ENCODE results near the gene KLHL17.
"Not testable (repeated sequence)": the region's sequence is repeated elsewhere in the genome, so short reads cannot be mapped to it uniquely, and the experiment has no call there.

Gene KLHL17

GRCh38 chr1:970242-970972 is 10.0 kb downstream of the KLHL17 start:
- DNase-seq = no peak

DNA sequence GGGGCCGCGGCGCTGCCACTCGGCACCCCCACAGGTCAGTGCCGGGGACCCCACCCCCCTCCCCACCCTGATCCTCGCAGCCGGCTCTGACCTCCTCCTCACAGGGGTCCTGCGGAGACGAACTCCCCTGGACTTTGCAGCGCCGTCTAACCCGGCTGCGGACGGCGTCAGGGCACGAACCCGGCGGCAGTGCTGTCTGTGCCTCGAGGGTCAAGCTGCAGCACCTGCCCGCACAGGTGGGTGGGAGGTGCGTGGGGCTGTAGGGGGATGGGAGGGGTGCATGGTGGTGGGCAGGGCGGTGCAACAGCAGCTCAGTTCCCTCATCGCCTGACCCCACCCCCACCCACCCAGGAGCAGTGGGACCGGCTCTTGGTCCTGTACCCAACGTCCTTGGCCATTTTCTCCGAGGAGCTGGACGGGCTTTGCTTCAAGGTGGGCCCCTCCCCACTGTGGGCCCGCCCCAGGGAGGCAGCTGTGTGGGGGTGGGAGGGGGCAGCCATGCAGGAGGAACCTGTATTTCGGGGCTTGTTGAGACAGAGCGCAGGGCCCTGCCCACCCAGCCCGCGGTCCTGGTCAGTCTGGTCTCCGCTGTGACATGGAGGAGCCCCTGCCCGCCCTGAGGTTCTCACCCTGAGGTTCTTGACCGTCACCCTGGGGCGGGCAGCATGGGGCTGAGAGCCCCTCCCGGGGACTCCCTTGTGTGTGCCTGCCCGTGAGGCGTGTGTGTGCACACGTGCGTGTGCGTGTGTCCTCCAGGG is 10.8 kb downstream of the KLHL17 start:
- no peak for DNase-seq

GRCh38 chr1:971751-972506 is 11.5 kb downstream of the KLHL17 start:
- no peak for DNase-seq

DNA sequence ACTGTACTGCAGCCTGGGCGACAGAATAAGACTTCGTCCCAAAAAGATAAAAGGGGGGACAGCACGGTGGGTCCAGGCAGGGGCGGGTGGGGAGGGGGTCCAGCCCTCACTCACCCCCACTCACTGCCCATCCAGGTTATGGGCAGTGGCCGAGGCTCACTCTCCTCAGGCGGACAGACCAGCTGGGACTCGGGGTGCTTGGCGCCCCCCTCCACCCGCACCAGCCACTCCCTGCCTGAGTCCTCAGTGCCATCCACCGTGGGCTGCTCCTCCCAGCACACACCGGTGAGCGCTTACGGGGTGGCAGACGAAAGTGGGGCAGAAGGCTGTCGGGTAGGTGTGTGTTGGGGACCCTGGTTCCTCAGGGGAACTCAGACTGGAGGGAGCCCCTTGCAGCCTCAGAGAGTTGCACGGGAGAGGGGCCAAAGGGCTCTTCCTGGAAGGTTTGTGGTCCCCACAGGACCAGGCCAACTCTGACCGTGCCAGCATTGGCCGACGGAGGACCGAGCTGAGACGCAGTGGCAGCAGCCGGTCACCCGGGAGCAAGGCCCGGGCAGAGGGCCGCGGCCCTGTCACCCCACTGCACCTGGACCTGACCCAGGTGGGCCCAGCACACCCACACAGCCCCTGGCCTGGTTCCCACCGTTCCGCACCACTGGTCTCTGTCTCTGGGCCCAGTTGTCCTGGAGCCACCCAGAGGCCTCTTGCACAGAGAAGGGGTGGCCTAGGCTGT is 12.5 kb downstream of the KLHL17 start:
- DNase-seq = no peak

- no peak for DNase-seq
These were observed 13.3 kb downstream of the KLHL17 start for GRCh38 chr1:973459-974292.

DNA sequence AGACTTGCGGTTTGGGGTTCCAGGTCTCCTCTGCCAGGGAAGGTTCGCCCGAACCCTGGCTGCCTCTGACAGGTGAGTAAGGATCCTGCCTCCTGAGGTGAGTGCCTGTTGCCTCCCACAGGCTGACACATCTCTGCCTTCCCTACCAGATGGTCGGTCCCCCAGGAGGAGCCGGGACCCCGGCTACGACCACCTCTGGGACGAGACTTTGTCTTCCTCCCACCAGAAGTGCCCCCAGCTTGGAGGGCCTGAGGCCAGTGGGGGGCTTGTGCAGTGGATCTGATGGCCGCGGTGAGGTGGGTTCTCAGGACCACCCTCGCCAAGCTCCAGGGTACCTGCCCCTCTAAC is 13.9 kb downstream of the KLHL17 start:
- no peak for DNase-seq

DNA sequence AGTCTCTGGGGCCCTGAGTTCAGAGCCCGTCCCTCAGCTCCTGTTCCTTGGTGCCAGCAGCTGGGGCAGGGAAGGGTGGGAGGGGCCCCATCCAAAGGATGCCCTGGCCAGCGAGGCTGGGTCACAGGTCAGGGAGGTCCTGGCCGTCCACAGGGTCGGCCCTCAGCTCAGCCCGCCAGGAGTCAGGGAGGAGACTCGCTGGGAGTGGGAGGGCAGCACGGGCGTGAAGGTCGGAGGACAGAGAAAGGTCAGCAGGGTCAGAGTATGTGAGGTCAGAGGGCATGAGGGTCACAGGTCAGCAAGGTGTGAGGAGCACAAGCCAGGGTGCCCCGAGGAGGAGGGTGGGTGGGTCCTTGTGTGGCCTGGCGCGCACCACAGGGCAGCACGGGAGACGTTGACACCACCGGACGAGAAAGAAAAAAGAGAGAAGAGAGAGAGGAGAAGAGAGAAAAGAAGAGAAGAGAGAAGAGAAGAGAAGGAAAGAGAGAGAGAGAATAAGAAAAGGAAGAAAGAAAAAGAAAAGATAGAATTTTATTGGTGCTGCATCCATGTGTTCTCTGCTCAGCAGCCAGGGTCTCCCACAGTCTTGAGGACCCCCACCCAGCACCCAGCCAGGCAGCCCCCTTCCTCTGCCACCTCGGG is 14.4 kb downstream of the KLHL17 start:
- DNase-seq = no peak

GRCh38 chr1:975365-975764 is 15.0 kb downstream of the KLHL17 start:
- DNase-seq = no peak

- peak; percentile 73 for DNase-seq
These were observed 15.7 kb downstream of the KLHL17 start for GRCh38 chr1:975896-976683.

DNA sequence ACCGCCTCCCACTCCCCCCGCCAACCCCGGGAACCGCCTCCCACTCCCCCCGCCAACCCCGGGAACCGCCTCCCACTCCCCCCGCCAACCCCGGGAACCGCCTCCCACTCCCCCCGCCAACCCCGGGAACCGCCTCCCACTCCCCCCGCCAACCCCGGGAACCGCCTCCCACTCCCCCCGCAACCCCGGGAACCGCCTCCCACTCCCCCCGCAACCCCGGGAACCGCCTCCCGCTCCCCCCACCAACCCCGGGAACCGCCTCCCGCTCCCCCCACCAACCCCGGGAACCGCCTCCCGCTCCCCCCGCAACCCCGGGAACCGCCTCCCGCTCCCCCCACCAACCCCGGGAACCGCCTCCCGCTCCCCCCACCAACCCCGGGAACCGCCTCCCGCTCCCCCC is 16.4 kb downstream of the KLHL17 start:
- DNase-seq = not testable (repeated sequence)

GRCh38 chr1:978069-978834 is 17.9 kb downstream of the KLHL17 start:
- no peak for DNase-seq

DNA sequence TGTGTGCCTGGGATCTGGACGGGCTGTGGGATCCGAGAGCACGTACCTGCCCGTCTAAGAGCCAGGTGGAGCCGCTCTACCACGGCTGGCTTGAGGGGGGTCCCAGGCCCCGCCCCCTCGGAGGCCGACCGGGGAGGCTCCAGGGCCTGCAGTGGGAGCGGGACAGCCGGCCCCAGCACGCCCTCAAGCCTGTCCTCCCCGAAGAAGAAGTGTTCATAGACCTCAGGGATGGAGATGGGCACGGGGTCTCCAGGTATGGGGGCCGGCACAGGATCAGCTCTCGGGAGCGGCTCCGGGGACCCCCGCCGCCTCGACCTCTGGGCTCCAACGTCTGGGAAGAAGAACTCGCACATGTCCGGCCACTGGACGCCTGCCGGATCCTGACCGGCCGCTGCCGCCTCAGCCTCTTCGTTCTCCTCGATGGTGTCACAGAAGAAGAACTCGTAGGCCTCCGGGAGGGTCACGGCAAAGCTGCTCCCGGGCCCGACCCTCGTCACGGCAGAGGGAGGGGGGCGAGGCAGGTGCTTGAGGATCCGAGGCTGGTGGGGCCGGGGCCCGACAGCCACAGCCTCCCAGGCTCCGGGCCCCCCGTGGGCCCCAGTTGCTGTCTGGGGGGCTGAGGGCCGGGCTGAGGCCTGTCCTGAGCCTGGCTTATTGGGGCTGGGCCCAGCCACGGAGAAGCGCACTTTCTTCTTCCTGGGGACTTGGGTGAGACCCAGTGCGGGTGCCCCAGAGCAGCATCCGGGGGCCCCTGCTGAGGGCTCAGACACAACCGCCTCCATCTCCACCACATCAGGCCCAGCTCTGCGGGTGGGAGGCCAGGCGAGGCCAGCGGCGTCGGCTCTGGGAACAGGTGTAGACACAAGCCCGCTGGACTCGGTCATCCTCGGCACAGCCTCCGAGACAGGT is 18.7 kb downstream of the KLHL17 start:
- no peak for DNase-seq

DNA sequence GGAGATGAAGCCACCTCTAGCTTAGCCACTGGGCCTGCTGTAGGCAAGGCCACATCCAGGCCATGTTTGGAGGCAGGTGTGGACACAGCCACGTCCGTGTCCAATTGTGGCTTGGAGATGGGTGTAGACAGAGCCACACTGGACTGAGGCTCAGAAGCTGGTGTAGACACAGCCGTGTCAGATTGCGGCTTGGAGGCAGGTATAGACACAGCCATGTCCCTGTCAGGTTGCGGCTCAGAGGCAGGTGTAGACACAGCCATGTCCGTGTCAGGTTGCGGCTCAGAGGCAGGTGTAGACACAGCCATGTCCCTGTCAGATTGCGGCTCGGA is 19.3 kb downstream of the KLHL17 start:
- no peak for DNase-seq

DNA sequence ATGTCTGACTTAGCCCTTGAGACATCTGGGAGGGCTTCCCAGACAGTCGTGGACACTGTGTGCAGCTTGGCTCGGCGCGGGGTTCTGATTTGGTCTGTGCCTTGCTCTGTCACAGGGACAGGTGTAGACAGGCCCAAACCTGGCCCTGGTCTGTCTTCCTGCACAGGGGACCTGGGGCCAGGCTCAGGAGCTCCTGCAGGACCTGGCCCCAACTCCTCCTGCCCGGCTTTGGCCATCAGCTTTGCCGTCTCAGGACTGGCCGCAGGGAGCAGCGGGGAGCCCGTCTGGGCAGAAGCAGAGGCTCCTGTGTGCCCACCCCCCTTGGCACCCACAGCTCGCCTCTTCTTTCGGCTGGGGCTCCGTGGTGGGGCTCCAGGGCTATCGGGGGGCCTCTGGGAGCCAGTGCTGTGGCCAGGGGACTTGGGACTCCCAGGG is 19.8 kb downstream of the KLHL17 start:
- no peak for DNase-seq

- DNase-seq = no peak
These were observed 20.4 kb downstream of the KLHL17 start for GRCh38 chr1:980602-981395.

DNA sequence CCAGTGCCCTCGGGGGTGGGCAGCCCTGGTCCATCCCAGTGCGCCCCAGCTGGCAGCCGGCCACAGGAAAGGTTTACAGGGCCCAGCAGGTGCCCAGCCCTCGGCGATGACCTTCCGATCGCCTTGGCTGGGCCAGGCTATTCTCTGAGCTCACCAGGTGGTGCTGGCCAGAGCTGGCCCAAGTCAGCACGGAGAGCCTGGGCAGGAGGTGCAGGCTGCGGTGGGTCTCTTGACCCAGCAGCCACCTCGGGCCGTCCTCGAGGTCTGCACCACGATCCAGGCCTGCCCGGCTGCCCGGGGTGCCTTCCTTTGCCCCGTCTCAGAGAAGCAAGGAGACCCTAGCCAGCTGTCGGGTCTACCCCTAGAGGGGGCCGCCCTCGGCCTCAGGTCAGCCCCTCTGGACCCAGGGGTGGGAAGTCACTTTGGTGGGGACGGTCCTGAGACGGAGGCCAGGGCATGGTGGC is 21.1 kb downstream of the KLHL17 start:
- no peak for DNase-seq

DNA sequence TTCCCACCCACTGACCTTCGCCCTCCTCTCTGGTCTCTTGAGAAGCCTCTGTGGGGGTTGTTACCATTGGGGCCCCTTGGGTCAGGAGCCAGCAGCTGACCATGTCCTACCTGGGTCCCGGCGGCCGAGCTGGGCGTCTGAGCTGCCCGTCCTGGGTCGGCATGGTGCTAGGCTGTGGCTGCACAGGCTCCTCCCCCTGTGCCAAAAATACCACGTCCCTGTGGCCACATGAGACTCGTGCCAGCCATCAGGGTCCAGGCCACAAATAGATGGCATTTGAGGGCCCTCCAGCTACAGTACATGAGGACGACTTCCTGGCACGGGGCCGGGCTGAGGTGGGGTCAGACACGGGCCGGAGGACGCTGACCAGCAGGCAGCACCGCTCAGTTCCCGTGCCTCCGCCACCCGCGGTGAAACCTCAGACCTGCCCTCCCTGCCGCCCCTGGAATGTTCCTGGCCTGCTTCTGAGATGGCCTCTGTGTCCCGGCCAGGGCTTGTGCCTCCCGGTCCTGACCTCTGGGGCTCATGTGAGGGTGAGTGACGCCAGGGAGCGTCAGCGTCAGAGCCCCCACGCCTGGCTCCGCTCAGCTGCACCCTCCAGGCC is 21.7 kb downstream of the KLHL17 start, which contains the start of gene PERM1:
PERM1 (minus strand) TSS at position 139 of the 604 bp plus-strand sequence. CDS start 1,064 bp downstream, outside the sequence.
- DNase-seq = no peak

Measured in right forelimb (tissue), 1 donor.